ENCODE measurements around the gene NPC1L1.
"Not testable (repeated sequence)": the region's sequence is repeated elsewhere in the genome, so short reads cannot be mapped to it uniquely, and the experiment has no call there.

The NPC1L1 gene

DNA sequence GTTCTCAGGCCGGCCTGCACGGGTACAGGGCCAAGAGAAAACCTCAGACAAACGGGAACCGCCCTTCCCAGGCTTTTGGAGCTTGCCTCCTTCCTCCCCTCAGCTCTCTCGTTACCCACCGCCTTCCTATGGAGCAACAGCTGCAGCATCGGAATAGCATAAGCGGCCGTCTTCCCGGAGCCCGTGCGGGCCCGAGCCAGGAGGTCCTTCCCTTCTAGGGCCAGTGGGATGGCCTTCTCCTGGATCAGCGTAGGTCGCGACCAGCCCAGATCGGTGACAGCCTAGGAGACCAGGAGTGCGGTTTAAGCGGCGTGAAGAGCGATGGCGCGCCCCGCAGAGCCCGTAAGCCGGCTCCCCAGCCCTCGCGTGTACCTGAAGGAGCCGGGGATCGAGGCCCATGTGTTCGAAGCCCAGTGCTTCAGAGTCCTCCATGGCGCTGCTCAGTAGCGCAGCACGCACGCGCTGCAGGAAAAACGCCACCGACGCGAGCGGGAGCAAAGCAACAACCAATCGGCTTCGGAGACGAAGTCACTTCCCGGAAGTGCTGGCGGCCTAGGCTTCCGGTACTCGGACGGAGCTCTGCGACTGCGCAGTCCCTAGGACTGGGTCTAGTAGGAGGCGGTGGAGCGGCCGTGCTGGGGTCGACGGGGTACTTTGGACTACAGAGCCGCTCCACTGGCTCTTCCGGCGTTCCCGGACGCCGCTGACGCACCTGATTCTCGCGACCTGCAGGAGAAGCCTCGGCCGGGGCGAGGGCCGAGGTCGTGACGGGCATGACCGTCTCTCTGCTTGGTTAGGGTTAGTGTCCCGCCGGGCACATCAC lies 32.5 kb upstream of the NPC1L1 start, which contains the start of gene DDX56:
Gene DDX56 (minus strand): TSS at position 445 of the 823 bp plus-strand sequence. CDS start 13 bp downstream, at position 432.
- peaks cover 58% of the 10 kb centered on the region for H3K36me3 ChIP-seq (ENCODE audit: insufficient read depth, low read length)

DNA sequence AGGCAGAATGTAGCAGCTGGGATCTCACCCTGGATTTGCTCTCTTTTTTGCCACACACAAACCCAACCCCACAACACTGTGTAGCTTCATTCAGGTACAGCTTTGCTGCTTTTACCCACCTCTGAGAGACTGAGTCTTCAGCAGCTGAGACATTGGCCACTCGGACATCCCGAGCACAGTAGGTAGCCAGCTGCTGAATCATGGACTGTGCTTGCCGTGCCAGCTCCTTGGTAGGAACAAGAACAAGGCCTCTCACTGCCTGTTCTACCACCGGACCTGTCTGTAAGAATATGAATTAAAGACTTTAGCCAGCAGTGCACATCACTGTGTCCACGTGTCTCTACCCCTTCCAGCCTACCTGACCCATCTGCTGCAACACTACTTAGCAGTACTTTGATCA lies 31.6 kb upstream of the NPC1L1 start:
- Histone ChIP-seq H3K36me3 (ENCODE audit: insufficient read depth, low read length) (peaks cover 59% of the 10 kb centered on the region), H3K4me3 (ENCODE audit: low read length) (peak overlapping the region; percentile 90), H3K9me3 (replicated peaks; ENCODE audit: low read length) (no peaks in the 10 kb centered on the region), H3K27me3 (ENCODE audit: control insufficient read depth, insufficient read depth, low read length) (no peaks in the 10 kb centered on the region), H3K4me1 (ENCODE audit: control insufficient read depth, insufficient read depth, low read length) (peaks cover 16% of the 10 kb centered on the region), H3K9ac (ENCODE audit: low read depth, low read length) (peak overlapping the region; percentile 95), H3K4me2 (ENCODE audit: low read length) (peak overlapping the region; percentile 93)

More for the DNA sequence above, 32.5 kb upstream of the NPC1L1 start, which contains the start of gene DDX56:
- peak within 1 kb of the TSS; percentile 95 for H3K9ac ChIP-seq (ENCODE audit: low read depth, low read length)
- H3K4me1 ChIP-seq (ENCODE audit: control insufficient read depth, insufficient read depth, low read length) = peaks cover 16% of the 10 kb centered on the region
- H3K4me3 ChIP-seq (ENCODE audit: low read length) = peak within 1 kb of the TSS; percentile 90
- no peaks in the 10 kb centered on the region for H3K27me3 ChIP-seq (ENCODE audit: control insufficient read depth, insufficient read depth, low read length)
- no peaks in the 10 kb centered on the region for H3K9me3 ChIP-seq (replicated peaks; ENCODE audit: low read length)
- H3K4me2 ChIP-seq (ENCODE audit: low read length) = peak within 1 kb of the TSS; percentile 93

DNA sequence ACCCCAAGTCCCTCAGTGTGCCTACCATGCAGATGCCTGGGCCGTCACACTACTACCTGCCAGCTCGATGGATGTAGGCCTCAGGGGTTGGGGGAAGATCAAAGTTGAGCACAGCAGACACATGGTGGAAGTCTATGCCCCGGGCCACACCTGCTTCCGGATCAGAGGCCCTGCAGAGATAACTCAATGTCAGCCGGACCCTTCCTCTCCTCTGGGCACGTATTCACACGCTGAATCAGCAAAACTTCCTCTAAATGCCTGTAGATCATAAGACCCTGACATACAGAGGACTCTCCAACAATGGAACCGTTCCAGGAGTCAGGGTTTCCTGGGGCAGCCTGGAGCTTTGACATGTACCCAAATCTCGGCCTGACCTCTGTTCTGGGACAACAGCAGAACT lies 28.8 kb upstream of the NPC1L1 start:
- H3K4me3 ChIP-seq (ENCODE audit: low read length) = no peak overlapping the region
- H3K9me3 ChIP-seq (replicated peaks; ENCODE audit: low read length) = no peaks in the 10 kb centered on the region
- no peak overlapping the region for H3K9ac ChIP-seq (ENCODE audit: low read depth, low read length)
- no peaks in the 10 kb centered on the region for H3K27me3 ChIP-seq (ENCODE audit: control insufficient read depth, insufficient read depth, low read length)
- H3K4me2 ChIP-seq (ENCODE audit: low read length) = no peak overlapping the region
- peaks cover 15% of the 10 kb centered on the region for H3K4me1 ChIP-seq (ENCODE audit: control insufficient read depth, insufficient read depth, low read length)
- H3K36me3 ChIP-seq (ENCODE audit: insufficient read depth, low read length) = peaks cover 77% of the 10 kb centered on the region

DNA sequence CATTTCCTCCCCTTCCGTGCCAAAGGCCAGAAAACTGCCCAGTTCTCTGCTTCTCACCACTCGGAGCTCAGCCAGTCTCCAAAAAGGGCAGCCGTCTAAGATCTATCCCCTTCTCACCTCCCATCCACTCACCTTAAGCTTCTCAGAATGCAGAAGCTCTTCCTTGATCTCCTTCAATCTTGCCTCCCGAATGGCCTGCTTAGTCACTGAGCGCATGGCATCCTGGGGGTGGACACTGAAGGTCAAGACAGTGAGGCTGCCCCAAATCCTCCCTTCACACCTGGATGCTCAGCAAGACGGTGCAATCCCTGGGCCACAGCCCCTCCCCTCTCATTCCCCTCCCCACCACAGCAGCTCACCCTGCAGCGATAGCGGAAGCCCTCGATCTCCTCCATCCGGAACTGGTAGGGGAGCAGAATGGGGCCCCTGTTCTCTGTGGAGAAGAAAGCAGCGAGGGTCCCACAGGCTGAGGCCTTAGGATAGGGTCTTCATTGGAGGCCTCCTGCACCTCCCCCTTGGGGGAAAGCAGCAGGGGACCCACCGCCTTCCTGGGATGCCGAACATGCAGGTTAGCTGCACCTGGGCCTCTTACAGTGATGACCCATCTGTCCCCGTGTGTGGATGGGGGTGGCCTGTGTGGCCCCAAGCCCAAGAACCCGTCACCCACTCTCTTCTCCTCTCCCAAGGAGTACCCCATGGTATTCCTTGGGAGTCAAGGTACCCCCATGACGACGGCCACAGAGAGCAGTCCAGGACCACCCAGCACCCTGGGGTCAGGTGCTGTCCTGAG lies 27.8 kb upstream of the NPC1L1 start:
- Histone ChIP-seq H3K4me1 (ENCODE audit: control insufficient read depth, insufficient read depth, low read length) (peaks cover 8% of the 10 kb centered on the region), H3K27me3 (ENCODE audit: control insufficient read depth, insufficient read depth, low read length) (no peaks in the 10 kb centered on the region), H3K36me3 (ENCODE audit: insufficient read depth, low read length) (peaks cover 85% of the 10 kb centered on the region), H3K4me3 (ENCODE audit: low read length) (no peak overlapping the region), H3K9ac (ENCODE audit: low read depth, low read length) (no peak overlapping the region), H3K9me3 (replicated peaks; ENCODE audit: low read length) (no peaks in the 10 kb centered on the region), H3K4me2 (ENCODE audit: low read length) (no peak overlapping the region)

DNA sequence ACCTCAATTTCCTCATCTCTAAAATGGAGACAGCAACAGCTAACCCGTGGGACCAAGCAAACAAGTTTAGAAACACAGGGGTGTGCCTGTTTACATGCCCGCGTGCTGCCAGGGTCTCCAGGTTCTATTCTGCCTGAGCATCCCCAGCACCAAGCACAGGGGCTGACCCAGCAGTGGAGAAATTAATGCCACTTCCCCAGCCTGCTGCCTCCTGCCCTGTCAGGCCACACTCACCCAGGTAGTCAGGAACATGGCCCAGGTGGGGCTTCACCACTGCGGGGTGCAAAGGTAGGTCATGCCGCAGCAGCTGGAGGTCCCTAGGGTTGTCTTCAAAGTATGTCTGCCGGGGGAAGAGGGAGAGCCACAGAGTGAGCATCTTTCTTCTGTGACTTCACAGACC lies 26.8 kb upstream of the NPC1L1 start:
- H3K9me3 ChIP-seq (replicated peaks; ENCODE audit: low read length) = no peaks in the 10 kb centered on the region
- no peak overlapping the region for H3K9ac ChIP-seq (ENCODE audit: low read depth, low read length)
- peaks cover 7% of the 10 kb centered on the region for H3K4me1 ChIP-seq (ENCODE audit: control insufficient read depth, insufficient read depth, low read length)
- no peaks in the 10 kb centered on the region for H3K27me3 ChIP-seq (ENCODE audit: control insufficient read depth, insufficient read depth, low read length)
- no peak overlapping the region for H3K4me2 ChIP-seq (ENCODE audit: low read length)
- no peak overlapping the region for H3K4me3 ChIP-seq (ENCODE audit: low read length)
- H3K36me3 ChIP-seq (ENCODE audit: insufficient read depth, low read length) = peaks cover 83% of the 10 kb centered on the region

DNA sequence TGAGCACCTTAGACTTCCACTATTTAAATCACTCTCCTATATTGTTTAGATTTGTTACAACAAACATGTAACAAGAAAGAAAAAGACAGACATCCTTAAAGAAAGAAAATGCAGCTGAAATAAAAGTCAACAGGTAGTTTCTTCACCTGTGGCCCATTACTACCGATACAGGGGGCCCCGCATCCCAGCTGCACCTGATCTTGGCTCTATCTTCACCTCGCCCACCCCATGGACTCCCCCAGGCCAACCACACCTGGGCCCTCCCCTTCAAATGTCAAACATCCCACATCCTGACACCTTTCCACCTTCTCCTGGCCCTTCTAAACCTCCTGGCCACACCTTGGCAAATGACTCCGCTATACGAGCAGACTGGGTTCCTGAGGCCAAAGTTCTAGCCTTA lies 25.6 kb upstream of the NPC1L1 start:
- peaks cover 71% of the 10 kb centered on the region for H3K36me3 ChIP-seq (ENCODE audit: insufficient read depth, low read length)
- no peaks in the 10 kb centered on the region for H3K9me3 ChIP-seq (replicated peaks; ENCODE audit: low read length)
- H3K4me2 ChIP-seq (ENCODE audit: low read length) = no peak overlapping the region
- no peak overlapping the region for H3K9ac ChIP-seq (ENCODE audit: low read depth, low read length)
- no peak overlapping the region for H3K4me3 ChIP-seq (ENCODE audit: low read length)
- H3K4me1 ChIP-seq (ENCODE audit: control insufficient read depth, insufficient read depth, low read length) = peaks cover 10% of the 10 kb centered on the region
- no peaks in the 10 kb centered on the region for H3K27me3 ChIP-seq (ENCODE audit: control insufficient read depth, insufficient read depth, low read length)

DNA sequence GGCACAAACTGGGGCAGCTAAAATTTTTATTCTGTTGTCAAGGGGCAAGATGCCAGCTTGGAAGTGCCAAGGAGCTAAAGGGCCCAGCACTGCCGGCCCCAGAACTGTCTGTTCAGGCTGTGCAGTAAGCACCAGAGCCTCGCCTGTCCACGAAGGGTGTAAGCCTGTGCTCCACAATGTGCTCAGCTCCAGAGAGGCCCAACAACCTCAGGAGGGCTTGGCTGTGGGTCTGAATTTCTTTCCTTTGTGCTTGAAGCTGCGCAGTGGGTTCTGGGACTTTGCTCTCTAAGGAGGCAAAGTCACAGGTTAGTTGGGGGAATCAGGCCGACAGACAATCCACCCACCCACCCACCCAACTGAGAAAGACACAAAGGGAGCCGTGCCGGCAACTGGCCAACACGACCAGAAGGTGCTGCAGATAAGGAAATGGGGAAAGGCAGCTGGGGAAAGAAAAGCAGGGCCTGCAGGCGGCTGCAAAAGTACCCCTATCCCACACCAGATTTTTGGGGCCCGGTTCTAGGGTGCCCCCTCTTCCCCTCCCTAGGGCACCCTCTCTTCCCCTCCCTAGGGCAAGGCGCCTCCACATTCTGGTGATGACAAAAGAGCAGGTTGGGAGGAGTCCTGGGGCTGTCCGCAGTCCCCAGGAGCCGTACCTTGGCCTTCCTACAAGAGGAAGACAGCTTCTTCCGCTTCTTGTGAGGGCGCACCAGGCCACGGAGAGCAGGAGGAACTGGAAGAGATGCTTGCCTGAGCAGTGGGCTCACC lies 24.8 kb upstream of the NPC1L1 start:
- Histone ChIP-seq H3K9ac (ENCODE audit: low read depth, low read length) (no peak overlapping the region), H3K9me3 (replicated peaks; ENCODE audit: low read length) (no peaks in the 10 kb centered on the region), H3K4me1 (ENCODE audit: control insufficient read depth, insufficient read depth, low read length) (peaks cover 10% of the 10 kb centered on the region), H3K36me3 (ENCODE audit: insufficient read depth, low read length) (peaks cover 64% of the 10 kb centered on the region), H3K4me3 (ENCODE audit: low read length) (no peak overlapping the region), H3K27me3 (ENCODE audit: control insufficient read depth, insufficient read depth, low read length) (no peaks in the 10 kb centered on the region), H3K4me2 (ENCODE audit: low read length) (no peak overlapping the region)

DNA sequence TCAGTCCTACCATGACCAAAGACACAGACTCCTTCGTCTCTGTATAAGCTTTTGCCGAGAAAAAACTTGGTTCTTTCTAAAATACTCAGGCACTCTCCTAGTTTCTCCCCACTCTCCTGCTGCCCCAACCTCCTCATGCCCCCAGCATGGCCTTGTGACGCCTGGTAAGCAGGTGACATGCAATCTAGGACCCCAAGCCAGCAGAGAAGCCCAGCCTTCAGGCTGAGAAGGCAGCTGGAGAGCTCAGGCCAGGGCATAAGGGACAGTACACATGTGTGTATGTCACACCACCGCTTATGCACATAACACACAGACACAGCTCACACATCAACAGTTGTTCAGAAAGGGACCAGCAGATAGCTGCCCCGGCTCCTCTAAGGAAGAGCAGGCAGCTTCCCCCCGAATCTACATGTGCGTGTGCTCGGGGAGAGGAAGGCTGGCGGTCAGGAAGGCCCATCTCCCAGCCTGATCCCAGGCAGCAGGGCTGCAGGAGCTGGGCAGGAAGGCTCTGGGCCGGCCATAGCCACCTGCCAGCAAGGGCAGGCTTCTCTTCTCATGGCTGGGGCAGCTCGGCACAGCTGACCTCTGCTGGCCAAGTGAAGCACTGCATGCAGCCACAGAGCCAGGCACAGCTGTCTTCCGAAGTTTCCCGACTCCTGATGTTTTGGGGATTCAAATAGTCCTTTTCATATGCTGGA lies 24.1 kb upstream of the NPC1L1 start:
- H3K4me2 ChIP-seq (ENCODE audit: low read length) = no peak overlapping the region
- no peaks in the 10 kb centered on the region for H3K27me3 ChIP-seq (ENCODE audit: control insufficient read depth, insufficient read depth, low read length)
- no peak overlapping the region for H3K9ac ChIP-seq (ENCODE audit: low read depth, low read length)
- H3K9me3 ChIP-seq (replicated peaks; ENCODE audit: low read length) = no peaks in the 10 kb centered on the region
- H3K4me1 ChIP-seq (ENCODE audit: control insufficient read depth, insufficient read depth, low read length) = peaks cover 10% of the 10 kb centered on the region
- H3K4me3 ChIP-seq (ENCODE audit: low read length) = no peak overlapping the region
- peaks cover 57% of the 10 kb centered on the region for H3K36me3 ChIP-seq (ENCODE audit: insufficient read depth, low read length)

DNA sequence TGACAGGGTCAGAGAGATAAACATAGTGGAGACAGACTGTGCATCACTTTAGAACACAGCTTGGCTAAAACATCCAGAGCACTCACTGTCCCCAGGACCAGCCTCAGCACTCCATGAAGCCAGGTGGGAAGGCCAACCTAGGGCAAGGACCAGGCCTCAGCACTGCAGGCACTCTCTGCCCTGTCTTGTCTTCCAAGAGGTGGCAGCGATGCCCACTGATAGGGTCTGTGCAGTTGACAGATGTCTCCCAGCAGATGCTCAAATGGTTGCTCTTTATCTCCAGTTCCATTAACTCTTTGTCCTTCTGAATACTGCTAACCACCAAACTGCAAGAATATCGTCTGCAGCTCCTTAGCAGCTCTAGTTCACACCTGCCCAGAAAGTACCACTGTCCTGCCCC lies 23.5 kb upstream of the NPC1L1 start:
- Histone ChIP-seq H3K4me2 (ENCODE audit: low read length) (no peak overlapping the region), H3K4me1 (ENCODE audit: control insufficient read depth, insufficient read depth, low read length) (peaks cover 10% of the 10 kb centered on the region), H3K9ac (ENCODE audit: low read depth, low read length) (no peak overlapping the region), H3K4me3 (ENCODE audit: low read length) (no peak overlapping the region), H3K27me3 (ENCODE audit: control insufficient read depth, insufficient read depth, low read length) (no peaks in the 10 kb centered on the region), H3K36me3 (ENCODE audit: insufficient read depth, low read length) (peaks cover 50% of the 10 kb centered on the region), H3K9me3 (replicated peaks; ENCODE audit: low read length) (no peaks in the 10 kb centered on the region)

DNA sequence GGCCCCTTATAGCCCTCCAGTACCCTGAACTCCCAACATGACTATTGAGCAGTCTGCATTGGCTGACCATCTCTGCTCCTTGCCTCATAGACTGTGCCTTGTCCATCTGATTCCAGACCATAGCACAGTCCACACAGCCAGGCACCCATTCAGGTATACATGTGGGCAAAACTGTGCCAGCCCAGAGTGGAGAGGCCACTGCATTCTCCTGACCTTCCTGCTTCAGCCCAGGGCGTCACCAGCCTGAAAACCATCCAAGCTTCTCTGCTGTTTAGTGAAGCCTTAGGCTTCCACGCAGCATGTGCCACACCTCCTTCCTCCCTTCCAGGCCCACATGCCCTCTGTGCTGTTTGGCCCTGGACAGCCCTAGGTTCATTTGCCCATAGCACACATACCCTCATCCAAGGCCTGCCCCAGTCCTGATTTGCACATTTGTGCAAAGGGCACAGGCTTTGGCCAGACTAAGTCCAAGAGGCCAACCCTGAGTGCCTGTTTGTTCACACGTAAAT lies 22.1 kb upstream of the NPC1L1 start:
- H3K4me3 ChIP-seq (ENCODE audit: low read length) = no peak overlapping the region
- no peak overlapping the region for H3K9ac ChIP-seq (ENCODE audit: low read depth, low read length)
- no peaks in the 10 kb centered on the region for H3K9me3 ChIP-seq (replicated peaks; ENCODE audit: low read length)
- H3K4me1 ChIP-seq (ENCODE audit: control insufficient read depth, insufficient read depth, low read length) = peaks cover 10% of the 10 kb centered on the region
- H3K36me3 ChIP-seq (ENCODE audit: insufficient read depth, low read length) = peaks cover 36% of the 10 kb centered on the region
- no peak overlapping the region for H3K4me2 ChIP-seq (ENCODE audit: low read length)
- H3K27me3 ChIP-seq (ENCODE audit: control insufficient read depth, insufficient read depth, low read length) = peaks cover 4% of the 10 kb centered on the region

DNA sequence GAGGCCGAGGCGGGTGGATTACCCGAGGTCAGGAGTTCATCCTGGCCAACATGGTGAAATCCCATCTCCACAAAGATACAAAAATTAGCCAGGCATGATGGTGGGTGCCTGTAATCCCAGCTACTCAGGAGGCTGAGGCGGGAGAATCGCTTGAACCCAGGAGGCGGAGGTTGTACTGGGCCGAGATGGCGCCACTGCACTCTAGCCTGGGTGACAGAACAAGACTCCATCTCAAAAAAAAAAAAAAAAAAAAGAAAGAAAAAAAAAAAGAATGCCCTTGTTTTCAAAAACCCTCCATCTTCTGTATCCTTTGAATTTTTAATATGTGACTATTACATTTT lies 21.5 kb upstream of the NPC1L1 start:
- H3K4me1 ChIP-seq (ENCODE audit: control insufficient read depth, insufficient read depth, low read length); H3K4me2 ChIP-seq (ENCODE audit: low read length); H3K9ac ChIP-seq (ENCODE audit: low read depth, low read length); H3K27me3 ChIP-seq (ENCODE audit: control insufficient read depth, insufficient read depth, low read length); H3K4me3 ChIP-seq (ENCODE audit: low read length); H3K9me3 ChIP-seq (replicated peaks; ENCODE audit: low read length): not testable (repeated sequence)
- peaks cover 30% of the 10 kb centered on the region for H3K36me3 ChIP-seq (ENCODE audit: insufficient read depth, low read length)
